ENCODE data around the gene USP3.

USP3 gene

DNA sequence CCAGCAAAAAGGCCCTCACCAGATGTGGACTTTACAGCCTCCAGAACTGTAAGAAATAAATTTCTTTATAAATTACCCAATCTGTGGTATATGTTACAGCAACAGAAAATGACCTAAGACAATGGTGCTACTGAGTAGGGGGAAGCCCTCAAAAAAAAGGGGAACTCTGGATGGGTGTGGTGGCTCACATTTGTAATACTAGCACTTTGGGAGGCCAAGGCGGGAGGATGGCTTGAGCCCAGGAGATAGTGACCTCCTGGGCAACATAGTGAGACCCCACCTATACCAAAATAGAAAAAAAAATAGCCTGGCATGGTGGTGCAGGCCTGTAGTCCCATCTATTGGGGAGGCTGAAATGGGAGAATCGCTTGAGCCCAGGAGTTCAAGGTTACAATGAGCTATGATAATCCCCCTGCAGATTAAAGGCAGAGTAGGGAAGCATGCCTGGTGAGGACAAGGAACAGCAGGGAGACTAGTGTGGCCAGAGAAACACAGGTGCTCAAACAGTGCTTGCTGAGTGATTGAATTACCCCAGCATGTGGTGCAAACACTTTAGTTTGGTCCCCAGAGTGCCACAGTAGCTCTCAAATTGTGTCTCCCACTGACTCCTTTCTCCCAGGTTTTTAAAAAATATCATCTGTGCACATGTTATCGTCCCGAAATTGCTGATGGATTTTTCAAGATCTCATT lies 13.9 kb upstream of the USP3 start:
- Histone ChIP-seq H3K4me1 (ENCODE audit: control extremely low read depth in 1 of 4, control insufficient read depth in 4 of 4, insufficient read depth in 4 of 4, low read length in 3 of 4) (peaks cover 6 to 27% (median 10%) of the 10 kb centered on the region in 4 experiments), H3K27me3 (replicated peaks in 2 of 5; ENCODE audit: control insufficient read depth in 4 of 5, insufficient read depth in 5 of 5, low read length in 4 of 5) (peaks cover 0 to 3% (median 0%) of the 10 kb centered on the region in 5 experiments), H3K36me3 (ENCODE audit: control insufficient read depth in 4 of 4, insufficient read depth in 4 of 4, low read length in 3 of 4) (no peaks in the 10 kb centered on the region), H3K4me3 (ENCODE audit: control insufficient read depth in 1 of 7, extremely low read depth in 1 of 7, insufficient read depth in 4 of 7, low read depth in 2 of 7, low read length in 6 of 7) (no peak overlapping the region), H3K27ac (ENCODE audit: insufficient read depth in 1 of 2, low read depth in 1 of 2, low read length in 2 of 2, poor library complexity in 1 of 2, severe bottlenecking in 2 of 2) (no peak overlapping the region), H3K9me3 (ENCODE audit: control extremely low read depth in 1 of 5, control insufficient read depth in 4 of 5, insufficient read depth in 2 of 5, low read depth in 1 of 5, low read length in 4 of 5) (no peaks in the 10 kb centered on the region)
- ChIA-PET CTCF (interaction anchor here (0.6 to 2.4 kb wide), 7 partner anchors 11 to 29 kb away, joined by 3 to 9 read pairs (median 4); no protein-coding TSS in a partner anchor), POLR2A (interaction anchor here (0.6 to 0.9 kb wide), 2 partner anchors 10 to 86 kb away, joined by 3 read pairs; no protein-coding TSS in a partner anchor)
- WGBS (ENCODE audit: insufficient coverage), result 94% methylated on average over 3 of the region's 4 CpGs
- DNase-seq, result peak in 2 of 3 donors; percentile 66 to 68

DNA sequence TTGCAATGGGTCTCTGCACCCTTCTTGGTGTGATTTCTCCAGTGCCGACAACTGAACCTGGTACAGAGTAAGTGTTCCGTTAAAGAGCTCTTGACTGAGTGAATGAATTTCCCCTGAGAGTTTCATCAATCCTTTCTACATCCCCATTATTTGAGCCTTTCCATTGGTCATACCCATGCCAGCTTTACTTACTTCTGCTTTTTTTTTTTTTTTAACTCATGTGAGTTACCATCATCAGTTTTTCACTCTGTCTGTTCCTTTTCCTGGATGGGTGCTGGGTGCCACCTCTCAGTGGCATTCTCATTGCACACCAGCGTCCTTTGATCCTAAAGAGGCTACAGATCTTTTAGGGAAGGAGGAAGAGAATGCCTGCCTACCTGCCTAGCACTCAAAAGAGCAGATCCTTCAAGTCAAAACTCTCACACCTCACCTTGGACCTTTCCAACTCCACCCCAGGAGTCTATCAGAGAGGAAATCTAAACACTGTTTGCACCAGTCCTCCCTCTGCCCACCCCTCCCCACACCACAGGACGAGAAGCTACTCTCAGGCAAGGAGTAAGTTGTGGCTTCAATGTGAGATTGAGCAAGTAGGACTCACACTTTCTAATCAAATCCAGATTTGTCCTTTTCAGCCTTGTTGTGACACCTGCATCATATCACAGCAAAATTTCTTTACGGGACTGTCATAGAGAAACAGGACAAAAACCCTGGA lies 13.1 kb upstream of the USP3 start:
- Histone ChIP-seq H3K4me1 (ENCODE audit: control extremely low read depth in 1 of 4, control insufficient read depth in 4 of 4, insufficient read depth in 4 of 4, low read length in 3 of 4) (peaks cover 6 to 27% (median 10%) of the 10 kb centered on the region in 4 experiments), H3K27ac (ENCODE audit: insufficient read depth in 1 of 2, low read depth in 1 of 2, low read length in 2 of 2, poor library complexity in 1 of 2, severe bottlenecking in 2 of 2) (no peak overlapping the region), H3K27me3 (replicated peaks in 2 of 5; ENCODE audit: control insufficient read depth in 4 of 5, insufficient read depth in 5 of 5, low read length in 4 of 5) (peaks cover 0 to 7% (median 2%) of the 10 kb centered on the region in 5 experiments), H3K9me3 (ENCODE audit: control extremely low read depth in 1 of 5, control insufficient read depth in 4 of 5, insufficient read depth in 2 of 5, low read depth in 1 of 5, low read length in 4 of 5) (no peaks in the 10 kb centered on the region), H3K36me3 (ENCODE audit: control insufficient read depth in 4 of 4, insufficient read depth in 4 of 4, low read length in 3 of 4) (no peaks in the 10 kb centered on the region), H3K4me3 (ENCODE audit: control insufficient read depth in 1 of 7, extremely low read depth in 1 of 7, insufficient read depth in 4 of 7, low read depth in 2 of 7, low read length in 6 of 7) (peak overlapping the region in 2 of 7 experiments; percentile 4 to 17)
- 31% methylated on average over 3 of the region's 5 CpGs for WGBS (ENCODE audit: insufficient coverage)
- DNase-seq, result peak in 2 of 3 donors; percentile 80 to 84
- ChIA-PET CTCF (interaction anchor here (1.0 to 2.2 kb wide), 6 partner anchors 10 to 30 kb away, joined by 3 to 7 read pairs (median 4); no protein-coding TSS in a partner anchor), POLR2A (interaction anchor here (0.6 to 0.9 kb wide), 2 partner anchors 11 to 85 kb away, joined by 3 read pairs; no protein-coding TSS in a partner anchor)

DNA sequence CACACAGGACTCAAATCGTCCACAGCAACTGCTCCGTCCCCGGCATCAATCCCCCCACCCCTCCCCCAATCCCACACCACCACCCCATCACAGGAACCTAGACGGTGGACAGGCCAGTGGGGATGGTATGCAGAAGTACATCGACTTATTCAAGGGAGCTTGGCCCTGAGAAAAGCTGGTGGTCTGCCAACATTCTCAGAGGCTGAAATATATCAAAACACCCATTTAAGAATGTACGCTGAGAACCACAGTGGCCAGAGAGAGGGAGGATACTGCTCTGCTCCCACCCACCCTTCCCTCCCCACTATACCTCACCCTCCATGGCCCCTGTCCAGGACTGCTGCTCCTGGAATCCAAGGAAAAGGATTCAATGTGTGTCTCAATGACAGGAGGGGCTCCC lies 12.4 kb upstream of the USP3 start:
- CTCF ChIA-PET, result interaction anchor here (1.1 kb wide), 2 partner anchors 20 to 26 kb away, joined by 3 to 4 read pairs; no protein-coding TSS in a partner anchor
- Histone ChIP-seq H3K27ac (ENCODE audit: insufficient read depth in 1 of 2, low read depth in 1 of 2, low read length in 2 of 2, poor library complexity in 1 of 2, severe bottlenecking in 2 of 2) (no peak overlapping the region), H3K9me3 (ENCODE audit: control extremely low read depth in 1 of 5, control insufficient read depth in 4 of 5, insufficient read depth in 2 of 5, low read depth in 1 of 5, low read length in 4 of 5) (no peaks in the 10 kb centered on the region), H3K4me3 (ENCODE audit: control insufficient read depth in 1 of 7, extremely low read depth in 1 of 7, insufficient read depth in 4 of 7, low read depth in 2 of 7, low read length in 6 of 7) (no peak overlapping the region), H3K4me1 (ENCODE audit: control extremely low read depth in 1 of 4, control insufficient read depth in 4 of 4, insufficient read depth in 4 of 4, low read length in 3 of 4) (peaks cover 6 to 27% (median 10%) of the 10 kb centered on the region in 4 experiments), H3K36me3 (ENCODE audit: control insufficient read depth in 4 of 4, insufficient read depth in 4 of 4, low read length in 3 of 4) (no peaks in the 10 kb centered on the region), H3K27me3 (replicated peaks in 2 of 5; ENCODE audit: control insufficient read depth in 4 of 5, insufficient read depth in 5 of 5, low read length in 4 of 5) (peaks cover 0 to 10% (median 3%) of the 10 kb centered on the region in 5 experiments)
- POLR2A ChIA-PET, result no interaction called here
- WGBS (ENCODE audit: insufficient coverage), result 100% methylated on average over 3 of the region's 6 CpGs
- no peak for DNase-seq

DNA sequence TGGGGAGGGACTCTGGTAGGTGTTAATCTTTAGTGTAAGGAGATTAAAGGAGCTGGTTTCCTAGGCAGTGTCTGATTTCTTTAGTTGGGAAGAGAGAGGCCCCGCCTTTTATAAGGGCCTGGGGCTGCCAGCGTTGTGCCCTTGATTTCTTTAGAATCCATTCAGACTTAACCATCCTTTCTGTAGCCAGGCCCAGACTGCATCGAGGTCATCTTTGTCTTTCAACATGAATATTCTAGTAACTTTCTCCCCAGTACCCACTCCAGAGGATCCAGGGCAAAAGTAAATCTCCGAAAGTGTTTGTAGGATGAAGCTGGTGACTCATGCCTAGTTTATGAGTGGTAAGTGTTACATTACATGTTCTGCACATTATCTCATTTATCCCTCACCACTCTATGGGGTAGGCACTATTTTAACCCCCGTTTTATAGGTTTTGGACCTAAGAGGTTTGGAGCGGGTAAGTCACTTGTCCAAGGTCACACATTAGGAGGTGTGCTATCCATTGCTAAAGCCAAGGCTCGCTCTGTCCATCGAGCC lies 11.8 kb upstream of the USP3 start:
- POLR2A ChIA-PET, result no interaction called here
- peaks cover 7 to 33% (median 12%) of the 10 kb centered on the region in 4 experiments for H3K4me1 ChIP-seq (ENCODE audit: control extremely low read depth in 1 of 4, control insufficient read depth in 4 of 4, insufficient read depth in 4 of 4, low read length in 3 of 4)

DNA sequence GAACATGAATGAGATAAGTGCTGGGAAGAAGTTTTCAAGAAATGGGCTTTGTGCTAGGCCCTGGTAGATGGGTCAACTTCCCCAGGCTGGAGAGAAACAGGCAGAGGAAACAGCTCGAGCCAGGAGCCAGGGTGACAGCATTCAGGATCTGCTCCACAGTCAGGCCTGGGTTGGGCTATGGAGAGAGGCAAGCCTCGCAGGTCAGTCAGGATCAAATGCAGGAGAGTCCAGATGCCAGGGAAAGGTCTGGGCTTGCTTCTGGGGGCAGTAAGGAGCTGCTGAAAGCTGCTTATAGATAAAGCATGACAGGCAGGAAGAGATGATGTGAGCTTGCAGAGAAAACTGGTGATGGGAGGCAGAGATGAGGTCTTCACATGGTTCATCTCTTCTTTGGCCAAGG lies 11.0 kb upstream of the USP3 start:
- H3K4me3 ChIP-seq (ENCODE audit: control insufficient read depth in 1 of 7, extremely low read depth in 1 of 7, insufficient read depth in 4 of 7, low read depth in 2 of 7, low read length in 6 of 7), result no peak overlapping the region
- H3K27ac ChIP-seq (ENCODE audit: insufficient read depth in 1 of 2, low read depth in 1 of 2, low read length in 2 of 2, poor library complexity in 1 of 2, severe bottlenecking in 2 of 2), result no peak overlapping the region
- no peak for DNase-seq
- H3K9me3 ChIP-seq (ENCODE audit: control extremely low read depth in 1 of 5, control insufficient read depth in 4 of 5, insufficient read depth in 2 of 5, low read depth in 1 of 5, low read length in 4 of 5), result no peaks in the 10 kb centered on the region
- H3K27me3 ChIP-seq (replicated peaks in 2 of 5; ENCODE audit: control insufficient read depth in 4 of 5, insufficient read depth in 5 of 5, low read length in 4 of 5), result peaks cover 0 to 10% (median 3%) of the 10 kb centered on the region in 5 experiments
- ChIA-PET CTCF (interaction anchor here (1.5 kb wide), 2 partner anchors 11 to 15 kb away, joined by 3 read pairs; no protein-coding TSS in a partner anchor), POLR2A (no interaction called here)
- H3K36me3 ChIP-seq (ENCODE audit: control insufficient read depth in 4 of 4, insufficient read depth in 4 of 4, low read length in 3 of 4), result no peaks in the 10 kb centered on the region
- peaks cover 11 to 40% (median 20%) of the 10 kb centered on the region in 4 experiments for H3K4me1 ChIP-seq (ENCODE audit: control extremely low read depth in 1 of 4, control insufficient read depth in 4 of 4, insufficient read depth in 4 of 4, low read length in 3 of 4)
- 100% methylated on average over 2 of the region's 2 CpGs for whole genome bisulfite sequencing (ENCODE audit: insufficient coverage)

More for the DNA sequence above, 11.8 kb upstream of the USP3 start:
- CTCF ChIA-PET, result interaction anchor here (1.1 to 1.5 kb wide), 2 partner anchors 15 to 26 kb away, joined by 3 to 4 read pairs; no protein-coding TSS in a partner anchor
- H3K4me3 ChIP-seq (ENCODE audit: control insufficient read depth in 1 of 7, extremely low read depth in 1 of 7, insufficient read depth in 4 of 7, low read depth in 2 of 7, low read length in 6 of 7), result no peak overlapping the region
- H3K27me3 ChIP-seq (replicated peaks in 2 of 5; ENCODE audit: control insufficient read depth in 4 of 5, insufficient read depth in 5 of 5, low read length in 4 of 5), result peaks cover 0 to 10% (median 3%) of the 10 kb centered on the region in 5 experiments
- no peaks in the 10 kb centered on the region for H3K9me3 ChIP-seq (ENCODE audit: control extremely low read depth in 1 of 5, control insufficient read depth in 4 of 5, insufficient read depth in 2 of 5, low read depth in 1 of 5, low read length in 4 of 5)
- WGBS (ENCODE audit: insufficient coverage), result 98% methylated on average over 6 of the region's 8 CpGs
- H3K27ac ChIP-seq (ENCODE audit: insufficient read depth in 1 of 2, low read depth in 1 of 2, low read length in 2 of 2, poor library complexity in 1 of 2, severe bottlenecking in 2 of 2), result no peak overlapping the region
- DNase-seq, result no peak
- no peaks in the 10 kb centered on the region for H3K36me3 ChIP-seq (ENCODE audit: control insufficient read depth in 4 of 4, insufficient read depth in 4 of 4, low read length in 3 of 4)

DNA sequence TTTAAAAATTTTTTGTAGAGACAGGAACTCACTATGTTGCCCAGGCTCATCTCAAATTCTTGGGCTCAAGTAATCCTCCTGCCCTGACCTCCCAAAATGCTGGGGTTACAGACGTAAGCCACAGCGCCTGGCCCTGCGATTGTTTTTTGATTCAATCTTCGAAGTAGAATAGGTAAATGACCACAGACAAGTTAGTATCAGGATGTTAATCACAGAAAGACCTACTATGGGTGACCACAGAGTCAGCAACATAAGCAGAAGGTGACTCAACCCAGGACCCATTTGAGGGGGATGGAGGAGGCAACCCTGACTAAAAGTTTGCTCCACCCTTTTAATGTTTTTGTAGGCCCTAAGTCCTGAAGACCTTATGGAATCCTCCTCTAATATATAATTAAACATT lies 10.0 kb upstream of the USP3 start:
- H3K4me1 ChIP-seq (ENCODE audit: control extremely low read depth in 1 of 4, control insufficient read depth in 4 of 4, insufficient read depth in 4 of 4, low read length in 3 of 4), result peaks cover 11 to 48% (median 25%) of the 10 kb centered on the region in 4 experiments

More for the DNA sequence above, 10.0 kb upstream of the USP3 start:
- no peak overlapping the region for H3K27ac ChIP-seq (ENCODE audit: insufficient read depth in 1 of 2, low read depth in 1 of 2, low read length in 2 of 2, poor library complexity in 1 of 2, severe bottlenecking in 2 of 2)
- DNase-seq, result no peak
- H3K36me3 ChIP-seq (ENCODE audit: control insufficient read depth in 4 of 4, insufficient read depth in 4 of 4, low read length in 3 of 4), result no peaks in the 10 kb centered on the region
- H3K9me3 ChIP-seq (ENCODE audit: control extremely low read depth in 1 of 5, control insufficient read depth in 4 of 5, insufficient read depth in 2 of 5, low read depth in 1 of 5, low read length in 4 of 5), result no peaks in the 10 kb centered on the region
- WGBS (ENCODE audit: insufficient coverage), result 100% methylated on average over 4 of the region's 4 CpGs
- H3K27me3 ChIP-seq (replicated peaks in 2 of 5; ENCODE audit: control insufficient read depth in 4 of 5, insufficient read depth in 5 of 5, low read length in 4 of 5), result peaks cover 0 to 10% (median 3%) of the 10 kb centered on the region in 5 experiments
- ChIA-PET POLR2A (no interaction called here), CTCF (interaction anchor here (1.5 kb wide), 1 partner anchor 12 kb away, joined by 3 read pairs; no protein-coding TSS in a partner anchor)
- H3K4me3 ChIP-seq (ENCODE audit: control insufficient read depth in 1 of 7, extremely low read depth in 1 of 7, insufficient read depth in 4 of 7, low read depth in 2 of 7, low read length in 6 of 7), result no peak overlapping the region
